HG02798 (cell line): ENCODE measurements around the gene LPP.

Experiments used
- ATAC-seq: cut with Tn5 transposase; IDR thresholded peaks from one replicate; pipeline ENCODE4 v1.9.1; 2021; ENCODE audit warnings: mild to moderate bottlenecking; ENCODE audit not compliant: unreplicated experiment, poor library complexity

Gene LPP

DNA sequence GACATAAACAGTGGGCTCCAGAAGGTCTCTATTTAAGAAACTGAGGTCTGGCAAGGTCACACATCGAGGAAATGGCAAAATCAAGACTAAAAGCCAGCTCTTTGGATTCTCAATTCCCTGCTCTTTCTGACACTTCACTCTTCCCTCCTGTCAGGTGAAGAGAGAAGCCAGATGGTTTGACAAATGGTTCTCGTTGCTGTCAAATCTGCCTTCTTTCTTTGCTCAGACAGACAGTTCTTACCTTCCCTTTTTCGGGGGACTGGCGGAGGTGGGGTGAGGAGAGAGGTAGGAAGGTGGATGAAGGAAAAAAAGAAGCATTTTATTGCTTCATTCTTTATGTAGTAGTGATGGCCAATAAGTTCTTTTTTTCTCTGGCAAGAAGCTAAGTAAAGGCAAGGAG, 133.4 kb downstream of the LPP start:
- ATAC-seq = no peak

DNA sequence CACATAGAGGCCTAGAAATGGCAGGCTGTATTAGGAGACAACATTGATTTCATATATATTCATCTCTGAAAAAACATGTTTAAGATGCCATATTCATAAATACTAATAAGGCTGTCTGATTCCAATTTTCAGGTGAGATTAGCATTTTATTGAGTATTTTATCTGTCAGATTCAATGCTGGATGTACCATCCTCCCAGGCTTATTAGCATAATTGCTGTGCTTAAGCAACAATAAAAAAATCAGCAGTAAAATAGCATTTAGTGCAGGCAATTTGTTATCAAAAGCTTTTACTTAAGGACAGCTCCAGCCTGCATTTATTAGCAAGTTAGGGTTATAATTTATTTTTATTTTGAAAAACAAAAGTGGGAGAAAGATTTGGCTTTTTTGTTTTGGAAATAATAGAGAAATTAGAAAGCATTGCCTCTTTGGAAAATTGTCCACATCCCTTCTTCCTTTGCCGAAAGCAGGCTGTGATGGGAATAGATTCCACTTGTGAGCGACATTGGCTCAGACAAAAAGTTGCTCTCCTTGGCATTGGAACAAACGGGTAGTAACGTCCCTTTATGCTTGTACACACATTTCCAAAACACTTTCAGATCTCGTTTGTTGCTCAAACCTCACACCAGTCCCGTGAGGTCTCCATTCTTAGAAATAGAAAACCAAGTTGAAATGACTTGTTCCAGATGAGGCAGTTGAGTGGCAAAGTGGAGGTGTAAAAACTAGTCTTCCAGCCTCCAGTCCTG, 134.0 kb downstream of the LPP start:
- no peak for ATAC-seq

DNA sequence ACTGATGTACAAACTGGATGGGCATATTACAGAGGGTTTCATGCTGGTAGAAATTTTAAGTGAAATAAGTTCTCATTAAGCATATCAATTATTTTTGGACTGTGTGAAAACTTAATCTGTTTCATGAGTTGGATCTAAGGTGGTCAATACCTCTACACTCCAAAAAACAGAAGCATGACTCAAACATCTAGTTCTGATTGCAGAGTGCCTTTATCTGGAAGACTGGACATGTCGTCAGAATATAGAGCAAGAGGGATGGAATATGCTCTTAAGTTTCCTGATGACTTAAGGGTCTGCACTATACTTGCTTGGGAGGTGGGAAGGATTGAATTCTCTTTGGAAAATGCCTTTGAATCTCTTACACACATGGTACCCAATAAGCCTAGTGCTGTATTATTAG, 138.3 kb downstream of the LPP start:
- no peak for ATAC-seq

DNA sequence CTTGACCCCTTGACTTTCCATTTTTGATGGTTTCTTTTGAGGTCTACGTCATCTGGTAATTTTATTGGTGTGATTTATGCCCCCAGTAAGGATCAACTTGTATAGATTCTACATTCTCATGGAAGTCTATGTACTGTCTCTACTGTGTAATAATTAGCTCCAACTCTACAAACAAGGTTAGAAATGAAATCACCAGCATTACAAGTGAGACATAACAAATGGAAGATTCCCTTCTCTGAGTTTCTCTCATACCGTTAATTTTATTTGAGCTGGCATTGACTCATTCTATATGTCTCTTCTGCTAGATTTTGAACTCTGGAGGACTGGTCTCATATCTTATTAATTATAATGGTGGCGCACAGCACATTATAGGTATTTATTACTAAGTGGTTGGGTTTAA, 138.9 kb downstream of the LPP start:
- no peak for ATAC-seq

DNA sequence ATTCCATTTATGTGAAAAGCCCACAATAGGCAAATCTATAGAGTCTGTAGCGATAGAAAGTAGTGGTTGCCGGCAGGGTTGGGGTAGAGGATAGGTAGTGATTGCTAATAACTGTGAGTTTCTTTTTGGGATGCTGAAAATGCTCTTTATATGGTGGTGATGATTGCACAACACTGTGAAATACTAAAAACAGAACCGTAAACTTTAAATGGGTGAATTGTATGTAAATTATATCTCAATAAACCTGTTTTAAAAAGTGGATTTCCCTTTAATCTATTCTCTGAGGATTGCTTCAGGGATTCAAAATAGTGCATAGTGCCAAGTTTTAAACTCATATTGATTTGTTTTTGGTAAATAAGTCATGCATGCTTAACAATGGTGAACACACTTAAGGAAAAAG, 140.2 kb downstream of the LPP start:
- no peak for ATAC-seq

DNA sequence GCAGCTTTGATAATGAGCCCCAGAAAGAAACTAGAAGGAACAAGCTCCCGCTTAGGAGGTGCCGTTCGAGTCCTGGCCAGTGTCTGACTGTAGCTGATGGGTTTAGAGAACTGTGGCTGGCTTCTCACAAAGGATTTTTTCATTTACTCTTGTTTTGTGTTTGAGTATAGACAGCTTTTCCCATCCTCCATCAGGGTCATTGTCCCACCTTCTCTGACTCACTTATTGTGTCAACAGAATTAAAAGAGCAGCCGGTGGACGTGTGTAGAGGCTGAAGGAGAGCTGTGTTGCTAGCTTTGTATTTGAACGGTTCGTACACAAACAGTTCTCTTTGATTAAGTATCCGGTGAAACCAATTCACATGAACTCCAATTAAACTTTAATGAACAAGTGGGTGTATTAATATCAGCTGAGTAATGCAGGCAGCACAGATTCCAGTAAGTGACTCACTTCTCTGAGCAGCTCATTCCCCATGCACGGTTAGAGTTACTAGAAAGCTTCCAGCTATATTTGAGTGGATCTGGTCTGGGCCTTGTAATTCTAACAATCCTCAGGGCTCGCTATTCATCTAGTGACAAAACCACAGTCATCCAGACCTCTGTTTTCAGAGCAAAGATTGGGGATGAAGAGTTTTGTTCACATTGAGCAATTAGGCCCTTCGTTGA, 141.0 kb downstream of the LPP start:
- no peak for ATAC-seq

DNA sequence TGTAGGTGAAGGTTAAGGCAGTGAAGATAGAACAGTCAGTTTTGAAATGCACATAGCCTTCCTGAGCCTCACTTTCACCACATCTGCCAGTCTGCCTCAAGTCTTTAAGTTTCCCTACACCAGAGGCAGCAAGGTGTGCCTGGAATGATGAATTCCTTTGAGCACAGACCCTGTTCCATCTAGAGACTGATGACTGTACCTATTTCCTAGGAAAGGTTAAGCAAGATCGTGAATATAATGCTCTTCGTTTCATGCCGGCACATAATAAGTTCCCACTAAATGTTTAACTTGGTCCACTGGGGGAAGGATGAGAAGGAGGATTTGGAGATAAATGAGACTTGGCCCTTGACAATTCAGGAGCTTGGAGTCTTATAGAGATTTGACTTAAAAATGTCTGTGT, 141.9 kb downstream of the LPP start:
- no peak for ATAC-seq

DNA sequence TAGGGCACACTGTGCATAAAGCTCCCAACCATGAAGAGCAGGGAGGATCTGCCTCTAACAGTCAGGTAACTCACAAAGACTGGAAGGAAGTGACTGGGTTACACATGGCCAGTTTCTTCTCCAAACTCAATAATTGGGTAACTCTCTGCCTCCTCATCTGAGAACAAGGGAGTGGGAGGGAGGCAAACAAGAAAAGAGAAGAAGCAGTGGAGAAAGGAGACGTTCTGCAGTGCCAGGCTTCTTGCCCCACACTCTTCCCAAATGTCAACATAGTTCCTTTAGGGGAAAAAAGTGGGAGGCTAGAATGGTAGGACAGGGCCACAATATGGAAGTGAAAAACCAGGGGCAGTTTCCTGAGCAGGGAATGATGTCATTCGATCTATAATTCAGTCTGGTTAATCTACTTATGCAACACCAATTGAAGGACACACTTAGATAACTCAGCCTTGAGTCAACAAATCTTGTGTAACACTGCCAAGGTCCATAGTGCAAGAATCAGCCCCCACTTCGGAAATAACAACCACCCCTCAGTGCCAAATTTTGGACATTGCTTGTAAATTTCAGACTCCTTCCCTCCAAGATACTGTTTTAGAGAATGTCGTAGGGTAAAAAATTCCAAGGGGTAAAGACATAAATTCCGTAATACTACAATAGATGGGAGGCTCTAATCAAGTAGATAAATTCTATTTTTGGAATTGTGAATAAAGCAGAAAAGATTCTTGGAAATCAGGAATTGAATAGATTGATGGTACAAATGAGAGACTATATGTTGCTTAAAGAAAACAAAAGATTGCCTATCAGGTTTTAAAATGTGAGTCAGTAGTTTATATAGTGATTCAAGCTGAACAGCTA, 143.0 kb downstream of the LPP start:
- no peak for ATAC-seq

DNA sequence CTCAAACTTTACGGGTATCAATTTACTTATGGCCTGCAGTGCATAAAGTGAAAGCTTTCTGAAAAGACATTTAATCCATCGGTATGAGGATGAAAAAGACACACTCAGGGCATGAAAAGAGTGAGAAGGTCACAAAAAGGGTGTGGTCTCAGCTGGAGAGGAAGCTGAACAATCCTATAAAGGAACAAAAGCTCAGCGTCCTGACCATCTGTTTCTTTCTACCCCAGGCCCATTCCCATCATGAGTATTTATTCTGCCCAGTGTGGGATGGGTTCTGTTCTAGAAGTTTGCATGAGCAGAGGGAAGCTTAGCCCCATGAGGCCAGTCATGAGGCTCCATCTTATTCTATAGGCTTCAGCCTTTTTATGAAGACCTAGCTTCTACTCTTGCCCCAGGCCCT, 144.6 kb downstream of the LPP start:
- ATAC-seq = no peak

DNA sequence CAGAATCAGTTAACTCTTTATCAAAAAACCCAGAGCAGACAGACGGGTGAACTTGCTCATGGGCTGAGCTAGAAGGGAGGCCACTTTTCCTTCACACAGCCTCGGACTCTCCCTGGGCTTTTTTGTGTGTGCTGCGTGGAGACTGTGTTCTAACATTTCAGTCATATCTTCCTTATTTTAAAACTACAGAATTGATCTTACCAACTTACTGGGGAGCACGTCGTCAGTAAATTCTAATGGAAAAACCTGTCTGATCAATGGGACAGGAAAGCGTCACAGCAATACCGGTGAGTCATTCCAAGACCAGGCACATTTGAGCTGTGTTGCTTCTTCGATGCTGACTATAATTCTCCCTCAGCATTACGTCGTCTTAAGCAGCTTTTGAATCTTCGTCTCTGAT, 145.1 kb downstream of the LPP start:
- ATAC-seq = no peak

DNA sequence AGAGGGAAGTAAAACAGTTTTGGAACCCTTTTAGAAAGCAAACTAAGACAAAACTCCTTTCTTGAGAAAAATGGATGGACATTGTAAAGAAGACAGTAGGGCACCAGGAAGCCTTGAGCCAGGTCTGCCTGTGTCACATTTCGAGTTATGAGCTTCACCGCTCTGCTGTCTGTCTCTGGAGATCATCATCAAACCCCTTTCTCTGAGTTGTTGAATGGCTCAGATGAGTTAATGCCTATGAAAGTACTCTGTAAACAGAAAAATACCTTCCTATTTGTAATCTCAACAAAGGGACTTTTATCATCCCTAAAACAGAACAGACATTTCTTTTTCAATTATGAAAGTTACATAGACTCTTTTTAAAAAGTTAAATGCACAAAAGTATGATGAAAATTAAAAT, 145.8 kb downstream of the LPP start:
- ATAC-seq = no peak

DNA sequence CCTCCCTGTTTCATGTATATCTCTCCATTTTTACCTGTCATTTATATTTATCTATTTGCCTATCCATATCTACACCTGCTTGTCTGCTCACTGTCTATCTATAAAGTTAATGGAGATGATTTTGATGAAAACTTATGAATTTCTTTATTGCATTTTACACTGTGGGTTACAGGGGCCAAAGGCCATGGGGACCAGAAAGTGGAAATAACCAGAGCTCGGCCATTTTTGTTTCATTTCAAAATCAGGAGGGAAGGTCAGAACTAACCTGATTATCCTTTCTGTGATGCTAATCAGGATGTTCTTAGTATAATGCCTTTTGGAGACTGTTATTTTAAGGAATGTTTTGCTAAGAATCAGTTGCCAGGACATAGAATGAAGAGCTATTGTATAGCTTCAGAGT, 147.2 kb downstream of the LPP start:
- no peak for ATAC-seq

DNA sequence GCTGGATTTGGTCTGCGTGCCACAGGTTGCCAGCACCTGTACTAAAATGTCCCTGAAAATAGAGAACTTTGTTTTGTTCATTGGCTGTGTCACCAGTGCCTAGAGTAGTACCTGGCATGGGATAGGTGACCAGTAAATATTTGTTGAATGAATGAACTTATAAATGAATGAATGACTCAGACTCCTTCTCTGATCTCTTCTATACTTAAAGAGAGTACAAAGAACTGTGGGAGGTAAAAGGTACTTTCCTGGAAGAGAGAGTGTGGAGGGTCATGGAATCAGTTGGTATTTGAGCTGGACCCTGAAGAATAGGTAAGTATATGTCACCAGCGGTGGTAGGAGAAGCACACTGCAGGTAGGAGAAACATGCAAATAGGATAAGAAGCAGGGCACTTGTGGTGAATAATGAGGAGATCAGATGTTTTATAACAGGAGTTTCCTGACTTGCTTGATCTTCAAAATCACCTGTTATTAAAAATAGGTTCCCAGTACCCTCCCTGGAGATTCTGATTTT, 149.4 kb downstream of the LPP start:
- ATAC-seq = no peak

DNA sequence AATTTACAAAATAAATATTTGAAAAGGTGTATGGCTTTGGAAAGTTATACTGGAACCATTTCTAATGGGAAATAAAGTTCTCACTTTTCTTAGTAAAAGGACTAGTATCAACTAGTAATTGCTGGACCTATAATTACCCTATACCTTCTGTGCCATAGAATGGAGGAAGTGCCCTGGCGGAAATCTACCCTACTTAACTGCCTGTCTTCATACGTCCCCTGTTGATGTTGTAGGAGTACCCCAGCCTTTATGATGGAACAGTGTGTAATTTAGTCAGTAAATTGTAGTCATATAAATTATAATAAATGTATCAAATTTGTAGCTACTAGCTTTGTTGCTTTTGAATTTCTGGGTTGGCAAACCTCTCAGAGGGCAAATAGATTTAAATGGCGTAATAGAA, 149.9 kb downstream of the LPP start:
- ATAC-seq = no peak

DNA sequence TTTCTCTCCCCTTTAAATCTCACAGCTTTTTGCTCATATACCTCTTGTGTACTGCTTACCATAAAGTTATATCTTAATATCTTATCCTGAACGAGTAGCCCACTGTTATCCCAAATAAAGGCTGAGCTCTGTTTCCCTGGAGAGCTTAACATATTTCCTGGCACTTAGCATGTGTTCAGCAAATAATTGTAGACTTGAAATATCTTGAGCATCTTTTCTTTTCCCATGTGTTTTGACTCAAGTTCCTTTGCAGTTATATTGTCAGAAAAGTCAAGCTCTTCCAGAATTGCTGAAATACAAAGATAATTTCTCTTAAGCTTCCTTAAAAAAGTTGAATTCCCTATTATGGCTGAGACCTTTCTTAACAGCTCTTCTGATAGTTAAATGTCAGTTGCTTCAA, 150.5 kb downstream of the LPP start:
- ATAC-seq = no peak

DNA sequence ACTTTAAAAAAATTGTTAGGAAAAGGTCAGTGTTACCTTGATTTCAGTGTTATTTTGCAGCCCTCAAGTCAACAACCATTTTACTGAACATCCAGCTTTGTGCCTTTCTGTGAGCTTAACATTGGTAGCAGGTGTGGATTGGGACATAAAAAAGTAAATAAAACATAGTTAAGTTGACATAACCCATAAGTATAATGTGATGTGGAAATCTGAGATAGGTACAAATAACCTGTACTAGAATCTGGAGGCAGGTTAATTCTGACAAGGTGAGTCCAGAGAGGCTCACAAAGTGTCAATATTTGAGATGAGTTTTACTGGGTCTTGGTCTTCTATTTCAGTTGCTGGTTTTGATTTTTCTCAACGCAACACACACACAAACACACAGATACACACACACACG, 151.3 kb downstream of the LPP start:
- ATAC-seq = no peak

DNA sequence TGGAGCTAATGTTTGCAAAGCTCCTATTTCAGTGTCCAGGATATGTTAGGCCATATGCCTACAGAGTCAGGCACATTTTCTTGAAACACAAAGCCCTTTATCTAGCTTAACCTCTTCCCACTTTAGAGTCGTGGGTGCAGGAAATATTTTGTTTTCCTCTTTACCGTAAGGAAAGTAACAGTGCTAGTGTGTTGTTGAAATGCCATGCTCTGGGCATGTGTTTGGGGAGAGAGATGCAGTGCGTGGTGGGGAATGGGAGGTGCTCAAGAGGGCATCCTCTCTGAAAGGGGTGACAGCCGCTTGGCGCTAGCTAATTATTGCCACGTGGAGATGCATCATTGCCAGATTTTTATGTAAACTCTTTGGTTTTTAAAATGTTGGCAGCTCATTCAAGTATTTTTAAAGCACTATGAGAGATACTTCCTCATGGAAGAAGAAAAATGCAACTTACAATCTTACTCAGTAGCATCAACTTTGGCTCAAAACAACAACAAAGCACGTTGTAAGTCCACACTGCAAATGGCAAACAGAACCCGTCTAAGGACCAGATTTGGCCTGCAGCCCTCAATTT, 152.6 kb downstream of the LPP start:
- ATAC-seq = no peak

DNA sequence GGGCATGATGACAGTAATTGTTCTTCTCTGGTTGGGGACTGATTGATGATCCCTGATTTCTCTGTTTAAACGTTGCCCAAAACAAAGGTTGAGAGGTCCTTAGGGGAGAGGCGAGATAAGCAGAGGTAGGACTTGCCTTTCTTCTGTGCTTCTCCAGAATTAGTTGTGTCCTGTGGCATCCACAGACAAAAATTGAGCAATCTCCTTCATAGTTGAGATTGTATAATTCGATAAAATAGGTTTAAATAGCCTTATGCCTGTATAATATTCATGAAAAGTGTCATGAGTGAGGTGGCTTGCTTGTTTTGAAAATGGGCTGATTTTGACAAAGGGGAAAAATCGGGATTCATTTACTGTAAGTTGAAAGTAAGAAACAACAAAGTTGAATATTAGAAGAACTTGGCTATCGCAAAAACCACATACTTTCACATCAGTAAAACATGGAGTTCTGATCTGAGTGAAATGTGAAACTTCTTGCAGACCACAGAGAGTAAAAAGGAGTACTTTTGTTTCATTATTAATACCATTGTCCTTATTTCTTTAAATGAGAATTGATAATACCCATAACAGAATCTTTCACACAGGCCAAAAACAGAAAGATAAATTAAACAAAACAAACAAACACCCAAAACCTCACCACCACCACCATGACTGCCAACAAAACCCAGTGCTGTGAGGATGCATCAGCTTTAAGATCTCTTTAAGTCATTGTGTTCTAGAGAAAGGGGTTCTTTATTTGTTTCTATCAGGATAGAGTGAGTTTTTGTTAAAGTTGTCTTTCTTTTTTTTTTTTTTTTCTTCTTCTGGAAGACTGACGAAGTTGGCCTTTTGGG, 155.7 kb downstream of the LPP start:
- ATAC-seq = peak; percentile 92

DNA sequence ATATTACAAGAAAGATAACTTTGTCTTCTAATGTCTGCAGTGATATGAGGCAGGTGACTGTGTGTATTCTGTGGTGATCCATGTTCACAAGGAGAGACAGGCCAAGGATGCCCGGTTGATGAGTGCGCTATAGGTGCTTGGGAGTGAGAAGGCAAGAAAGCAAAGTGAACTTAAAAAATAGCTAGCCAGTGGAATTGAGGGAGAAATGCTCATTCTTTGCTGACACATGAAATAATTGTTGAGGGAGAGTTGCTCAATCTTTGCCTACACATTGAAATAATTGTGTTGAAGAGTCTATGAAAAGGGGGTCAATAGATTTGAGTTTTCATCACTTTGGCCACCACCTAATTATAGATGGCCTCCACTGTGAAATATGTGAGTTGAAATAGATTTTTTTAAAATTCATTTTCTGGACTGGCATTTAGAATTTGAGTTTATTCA, 156.3 kb downstream of the LPP start:
- no peak for ATAC-seq

DNA sequence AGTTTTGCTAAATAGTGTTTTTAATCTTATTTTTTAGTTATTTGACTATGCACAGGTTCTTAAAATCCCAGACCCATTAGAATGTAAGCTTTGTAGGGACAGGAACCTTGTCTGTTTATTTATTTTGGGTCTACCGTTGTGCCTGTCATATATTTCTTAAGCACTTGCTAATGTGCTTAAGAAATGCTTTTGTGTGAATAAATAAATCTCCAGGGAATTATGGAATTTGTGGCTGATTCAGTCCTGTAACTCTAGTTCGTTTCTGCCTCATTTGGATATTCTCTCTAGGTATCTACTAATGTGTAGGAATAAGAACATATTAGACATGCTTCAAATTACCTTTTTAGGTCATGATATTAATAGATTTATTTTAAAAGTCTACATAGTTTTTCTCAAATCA, 161.6 kb downstream of the LPP start:
- ATAC-seq = no peak
